Bone marrow (tissue), 2 donors: ENCODE measurements around the gene FMN1.
"Not testable (repeated sequence)": the region's sequence is repeated elsewhere in the genome, so short reads cannot be mapped to it uniquely, and the experiment has no call there.

ENCODE experiments used
- DNase-seq, 2 donors: peaks; one replicate each; lab custom pipeline; 2025; lab: John Stamatoyannopoulos, UW

FMN1 gene

GRCh38 chr15:32853592-32853991 lies 340.9 kb downstream of the FMN1 start:
- DNase-seq = no peak

GRCh38 chr15:32852771-32853170 lies 341.7 kb downstream of the FMN1 start:
- DNase-seq = no peak

- no peak for DNase-seq
Measured at GRCh38 chr15:32852017-32852416, 342.5 kb downstream of the FMN1 start.

- no peak for DNase-seq
Measured at GRCh38 chr15:32851572-32851971, 342.9 kb downstream of the FMN1 start.

- DNase-seq = no peak
Measured at GRCh38 chr15:32849769-32850668, 344.5 kb downstream of the FMN1 start.

- DNase-seq = not testable (repeated sequence)
Measured at GRCh38 chr15:32846671-32847070, 347.8 kb downstream of the FMN1 start.

GRCh38 chr15:32844118-32844711 lies 350.3 kb downstream of the FMN1 start:
- DNase-seq = no peak

GRCh38 chr15:32843219-32843815 lies 351.2 kb downstream of the FMN1 start:
- DNase-seq = no peak

GRCh38 chr15:32842081-32842480 lies 352.4 kb downstream of the FMN1 start:
- DNase-seq = no peak

GRCh38 chr15:32840507-32841245 lies 353.8 kb downstream of the FMN1 start:
- no peak for DNase-seq

GRCh38 chr15:32838820-32839219 lies 355.7 kb downstream of the FMN1 start:
- no peak for DNase-seq

- no peak for DNase-seq
Measured at GRCh38 chr15:32838338-32838737, 356.2 kb downstream of the FMN1 start.

- no peak for DNase-seq
Measured at GRCh38 chr15:32837935-32838334, 356.6 kb downstream of the FMN1 start.

GRCh38 chr15:32834156-32834555 lies 360.4 kb downstream of the FMN1 start:
- no peak for DNase-seq

GRCh38 chr15:32833379-32833821 lies 361.1 kb downstream of the FMN1 start:
- DNase-seq = no peak

GRCh38 chr15:32831485-32831884 lies 363.0 kb downstream of the FMN1 start:
- no peak for DNase-seq

GRCh38 chr15:32830241-32830640 lies 364.3 kb downstream of the FMN1 start:
- no peak for DNase-seq

GRCh38 chr15:32829436-32829835 lies 365.1 kb downstream of the FMN1 start:
- DNase-seq = no peak

GRCh38 chr15:32828507-32829186 lies 365.9 kb downstream of the FMN1 start:
- DNase-seq = no peak

- no peak for DNase-seq
Measured at GRCh38 chr15:32826685-32827084, 367.8 kb downstream of the FMN1 start.

- no peak for DNase-seq
Measured at GRCh38 chr15:32825219-32825618, 369.3 kb downstream of the FMN1 start.

GRCh38 chr15:32824777-32825176 lies 369.7 kb downstream of the FMN1 start:
- no peak for DNase-seq
